GM19467 (cell line): ENCODE data around the gene OPCML.

ENCODE experiments used
- ATAC-seq: cut with Tn5 transposase; IDR thresholded peaks from one replicate; pipeline ENCODE4 v1.9.1; 2021; ENCODE audit warnings: mild to moderate bottlenecking, moderate library complexity; ENCODE audit not compliant: unreplicated experiment

OPCML gene

DNA sequence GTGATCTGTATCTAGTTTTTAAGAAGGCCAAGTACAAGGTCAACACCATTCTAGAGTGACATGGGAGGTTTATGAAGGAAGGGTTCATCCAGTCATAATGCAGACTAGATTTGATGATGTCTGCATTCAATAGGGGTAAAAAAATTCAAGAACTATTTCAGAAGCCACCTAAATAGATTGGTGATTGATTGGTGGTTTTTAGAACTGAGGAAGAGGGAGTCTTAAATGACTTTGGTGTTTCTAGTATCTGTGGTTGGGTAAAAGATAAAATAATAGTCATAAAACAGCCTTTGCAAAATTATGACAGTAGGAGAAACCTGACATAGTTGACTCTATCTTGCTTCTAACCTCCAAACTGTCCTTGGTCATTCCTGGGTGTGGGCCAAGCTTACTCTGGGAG is 114.1 kb downstream of the OPCML start:
- ATAC-seq: no peak

DNA sequence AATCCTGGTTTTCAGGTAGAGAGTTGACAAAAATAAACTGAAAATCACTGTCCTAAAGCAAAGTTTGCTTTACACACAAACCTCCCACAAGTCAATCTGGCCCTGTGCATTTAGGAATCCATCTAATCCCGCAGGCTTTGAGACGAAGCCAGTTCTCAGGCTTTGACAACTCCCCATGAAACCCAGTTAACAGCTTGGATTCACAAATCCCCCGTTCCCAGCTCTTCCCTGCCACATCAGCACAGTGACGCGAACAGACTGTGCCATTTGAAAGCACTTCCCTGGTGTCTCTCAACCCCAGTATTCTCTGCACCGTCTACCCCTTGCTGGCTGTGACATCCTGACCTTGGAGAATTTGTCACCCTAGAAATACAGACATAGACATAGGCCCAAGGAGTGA is 117.8 kb downstream of the OPCML start:
- ATAC-seq: no peak

DNA sequence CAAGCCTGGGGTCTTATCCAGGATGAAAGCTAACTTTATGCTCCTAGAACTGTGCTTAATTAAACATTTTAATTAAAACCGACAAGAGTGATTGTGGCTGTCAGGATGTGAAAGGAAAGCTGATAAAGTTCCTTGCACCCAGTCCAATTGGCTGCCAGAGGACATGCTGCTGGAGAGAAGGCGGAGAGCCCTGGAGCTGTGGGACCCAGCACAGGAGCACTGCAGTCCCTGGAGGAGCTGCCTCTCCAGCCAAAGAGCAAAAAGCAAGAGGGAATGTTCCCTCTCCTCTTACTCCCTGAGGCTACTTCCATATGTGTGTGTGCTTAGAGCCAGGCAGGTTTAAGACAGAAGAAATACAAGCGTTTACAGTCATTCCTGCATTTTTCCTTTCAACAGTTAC is 118.6 kb downstream of the OPCML start:
- no peak for ATAC-seq

DNA sequence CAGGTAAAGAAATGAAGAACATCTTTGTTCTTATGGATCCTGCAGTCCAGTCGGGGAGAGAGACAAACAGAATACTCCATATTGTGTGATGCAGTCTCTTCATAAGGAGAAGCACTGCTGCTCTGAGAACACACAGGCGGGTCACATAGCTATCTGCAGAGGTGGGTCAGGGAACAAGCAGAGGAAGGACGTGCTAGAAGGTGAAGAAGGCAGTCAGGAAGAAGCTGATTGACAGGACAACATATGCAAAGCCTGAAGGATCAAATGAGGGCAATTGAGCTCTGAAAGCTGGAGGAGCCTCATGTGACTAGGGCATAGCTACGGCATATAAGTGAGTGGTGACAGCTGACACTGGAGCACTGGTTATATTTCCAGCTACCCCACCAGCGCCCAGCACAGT is 122.5 kb downstream of the OPCML start:
- no peak for ATAC-seq

DNA sequence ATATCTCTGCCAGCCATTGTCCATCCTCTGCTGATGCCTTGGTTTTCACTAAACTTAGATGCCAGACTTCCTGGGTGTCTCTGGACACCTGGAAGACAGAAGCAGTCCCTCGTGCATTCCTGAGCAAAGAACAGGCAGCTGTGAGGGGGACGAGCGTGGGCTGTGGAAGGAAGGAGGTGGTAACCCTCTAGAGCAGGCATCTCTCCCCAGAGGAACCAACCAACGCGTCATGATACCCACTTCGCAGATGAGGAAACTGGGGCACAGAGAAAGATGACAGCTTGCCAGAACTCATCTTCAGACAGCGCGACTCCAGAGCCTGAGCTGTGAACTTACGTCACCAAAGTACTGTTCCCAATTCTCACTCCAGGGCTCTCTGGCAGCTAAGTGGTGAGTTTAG is 123.4 kb downstream of the OPCML start:
- ATAC-seq: no peak

DNA sequence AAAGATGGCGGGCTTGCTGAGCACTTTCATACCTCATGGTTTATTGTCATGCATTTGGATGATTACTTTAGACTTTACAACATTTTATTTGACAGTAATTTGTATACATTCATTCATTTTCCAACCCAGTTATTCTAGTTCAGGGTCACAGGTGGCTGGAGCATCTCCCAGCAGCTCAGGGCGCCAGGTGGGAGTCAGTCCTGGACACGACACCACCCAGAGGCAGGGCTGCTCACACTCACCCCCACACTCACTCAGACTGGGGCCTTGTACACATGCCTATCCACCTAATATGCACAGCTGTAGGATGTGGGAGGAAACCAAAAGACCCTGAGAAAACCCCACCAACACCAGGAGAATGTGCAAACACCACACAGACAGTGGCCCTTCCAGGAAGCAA is 123.9 kb downstream of the OPCML start:
- no peak for ATAC-seq

DNA sequence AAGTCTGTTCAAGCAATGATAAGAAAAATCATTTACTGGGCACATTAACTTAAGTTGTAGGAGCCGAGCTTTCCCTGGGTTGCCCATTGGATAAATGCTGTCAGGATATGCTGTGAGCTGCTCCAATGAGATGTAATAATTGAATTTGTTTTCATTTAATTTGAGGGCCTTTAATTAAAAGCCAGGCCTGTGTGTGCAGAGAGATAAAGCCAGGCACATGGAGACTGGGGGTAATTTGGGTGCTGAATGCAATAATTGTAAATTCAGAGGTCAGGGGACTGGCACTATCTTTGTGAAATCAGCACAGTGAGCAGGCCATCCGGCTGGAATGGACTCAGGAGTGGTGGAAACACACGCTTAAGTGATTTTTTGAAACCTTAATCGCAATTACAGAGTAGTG is 125.8 kb downstream of the OPCML start:
- ATAC-seq: no peak

DNA sequence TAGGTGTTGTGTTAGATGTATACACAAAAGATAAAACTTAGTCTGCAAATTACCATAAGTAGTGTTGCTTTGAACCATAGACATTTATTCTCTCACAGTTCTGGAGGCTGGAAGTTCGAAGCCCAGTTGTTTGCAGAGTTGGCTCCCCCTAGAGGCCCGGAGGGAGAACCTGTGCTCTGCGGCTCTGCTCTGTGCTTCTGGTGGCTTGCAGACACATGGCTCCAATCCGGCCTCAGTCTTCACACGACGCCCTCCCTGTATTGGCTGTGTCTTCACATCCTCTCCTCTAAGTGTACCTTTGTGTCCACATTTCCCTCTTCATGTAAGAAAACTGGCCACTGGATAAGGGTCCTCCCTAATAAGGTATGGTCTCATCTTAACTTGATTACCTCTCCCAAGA is 128.4 kb downstream of the OPCML start:
- no peak for ATAC-seq

DNA sequence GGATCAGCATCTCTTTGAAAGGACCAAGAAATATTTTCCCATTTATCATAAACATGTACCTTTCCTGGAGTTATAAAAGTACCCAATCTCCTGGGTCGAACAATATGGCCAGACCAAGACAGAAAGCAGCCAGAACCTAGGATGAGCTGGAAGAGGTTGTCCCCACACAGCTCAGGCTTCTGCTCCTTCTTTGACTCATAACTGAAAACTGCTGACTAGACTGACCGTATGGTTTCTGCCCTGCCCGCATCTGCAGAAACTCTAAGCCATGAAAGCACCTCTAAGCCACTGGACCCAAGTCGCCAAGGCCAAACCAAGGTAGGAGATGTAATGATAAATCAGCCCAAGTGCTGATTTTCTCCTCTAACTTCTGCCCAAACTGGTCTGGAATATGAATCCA is 129.8 kb downstream of the OPCML start:
- no peak for ATAC-seq

DNA sequence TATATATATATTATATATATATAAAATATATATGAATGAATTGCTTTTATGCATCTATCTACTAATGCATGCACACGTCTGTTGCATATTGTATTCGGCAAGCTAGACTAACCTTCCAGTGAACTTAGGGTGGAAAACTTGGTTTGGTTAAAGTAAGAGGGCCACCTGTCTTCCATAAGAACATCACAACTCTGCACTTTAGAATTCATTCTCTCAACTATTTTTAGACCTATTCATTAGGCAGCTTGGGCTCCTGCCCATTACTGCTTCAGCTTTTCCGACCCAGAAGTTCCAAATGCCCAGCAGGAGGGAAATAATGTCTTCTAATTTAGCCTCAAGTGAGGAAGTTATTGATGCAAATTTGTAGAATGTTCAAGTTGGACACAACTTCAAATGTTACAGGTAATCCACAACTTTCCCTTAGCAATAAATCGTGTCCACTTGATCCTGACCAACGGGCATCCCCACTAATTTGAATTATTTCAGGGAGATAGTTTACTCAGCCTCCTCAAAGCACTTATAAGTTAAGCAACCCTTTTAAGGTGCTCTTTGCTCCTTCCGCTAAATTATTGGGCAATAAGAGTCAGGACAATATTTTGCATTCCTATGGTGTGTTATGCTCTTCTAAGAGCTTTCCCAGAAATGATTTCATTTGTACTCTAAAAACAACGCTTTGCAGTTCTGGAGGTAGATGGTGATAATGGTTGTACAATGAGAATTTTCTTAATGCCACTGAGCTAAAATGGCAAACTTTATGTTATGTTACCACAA is 132.3 kb downstream of the OPCML start:
- ATAC-seq: no peak

DNA sequence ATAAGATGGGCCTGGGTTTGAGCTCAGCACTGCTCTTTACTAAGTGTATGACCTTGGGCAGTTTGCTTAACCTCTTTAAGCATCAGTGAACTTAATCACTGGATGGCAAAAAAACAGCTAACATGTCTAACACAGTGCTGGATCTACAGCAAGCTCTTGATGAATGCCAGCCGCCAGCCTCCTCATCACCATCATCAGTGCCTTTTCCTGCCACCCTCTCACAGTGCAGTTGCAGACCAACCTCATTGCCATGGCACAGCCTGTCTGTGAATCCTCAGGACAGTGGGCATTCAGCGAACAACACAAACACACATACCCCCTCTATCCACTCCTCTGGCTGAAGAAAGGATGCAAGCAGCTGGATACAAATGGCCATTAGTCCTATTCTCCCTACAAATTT is 133.0 kb downstream of the OPCML start:
- no peak for ATAC-seq

DNA sequence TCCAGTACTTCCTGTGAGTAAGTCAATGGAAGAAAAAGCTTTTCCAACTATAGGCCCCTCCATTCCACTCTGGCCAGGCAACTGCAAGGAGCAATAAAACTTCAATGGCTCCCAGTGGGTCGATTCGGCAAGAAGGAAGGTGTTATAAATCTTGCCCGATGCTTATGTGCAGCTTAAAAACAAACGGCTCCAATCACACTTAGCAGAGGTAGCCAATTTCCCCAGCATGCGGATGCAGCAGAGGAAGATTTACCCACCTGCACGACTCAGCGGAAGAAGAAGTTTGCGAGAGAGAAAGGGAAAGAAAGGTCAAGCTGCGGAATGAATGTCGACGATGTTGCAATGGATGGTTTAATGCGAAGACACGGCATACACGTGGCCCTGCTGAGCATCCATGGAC is 141.5 kb downstream of the OPCML start:
- no peak for ATAC-seq

DNA sequence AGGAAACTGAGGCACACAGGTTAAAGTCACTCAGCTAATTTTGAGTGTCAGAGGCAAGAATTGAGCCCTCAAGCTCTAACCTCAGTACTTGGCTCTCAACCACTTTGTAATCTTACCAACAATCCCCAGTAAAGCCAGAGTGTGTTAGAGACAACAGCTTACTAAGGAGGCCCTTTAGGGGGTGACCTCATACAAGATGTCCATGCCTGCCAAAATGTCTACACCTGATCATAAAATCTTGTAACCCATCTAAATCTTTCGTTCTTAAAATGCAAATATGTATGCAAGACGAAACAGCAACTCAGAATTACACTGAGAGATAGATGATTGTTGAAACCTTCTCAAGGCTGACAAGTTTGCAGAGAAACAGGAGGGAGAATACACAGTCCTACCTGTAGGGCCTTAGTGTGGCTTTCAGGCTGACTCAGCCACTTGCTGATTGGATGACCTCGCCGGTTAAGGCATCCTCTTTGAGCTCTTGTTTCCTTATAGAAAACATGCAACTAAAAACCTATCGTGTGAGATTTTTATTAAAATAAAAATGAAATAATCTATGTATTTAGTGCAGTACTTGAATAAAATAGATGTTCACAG is 143.2 kb downstream of the OPCML start:
- ATAC-seq: no peak

DNA sequence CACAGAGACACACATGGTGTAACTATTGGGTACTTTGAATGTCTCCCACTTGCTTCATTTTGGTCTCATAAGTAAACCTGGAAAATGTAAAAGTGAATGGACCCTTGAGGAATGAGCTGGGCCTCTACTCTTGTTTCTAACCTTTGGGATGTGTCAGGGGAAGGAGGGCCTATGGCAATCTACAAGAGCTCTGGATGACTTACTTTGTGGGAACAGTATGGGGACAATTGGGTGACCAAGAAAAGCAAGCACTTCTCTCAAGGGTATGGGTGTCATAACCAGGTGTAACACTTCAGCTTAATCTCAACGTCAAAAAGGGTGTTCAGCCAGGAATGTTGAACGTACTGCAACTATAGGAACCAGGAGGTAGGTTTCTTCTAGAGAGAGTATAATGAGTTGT is 144.0 kb downstream of the OPCML start:
- ATAC-seq: no peak

DNA sequence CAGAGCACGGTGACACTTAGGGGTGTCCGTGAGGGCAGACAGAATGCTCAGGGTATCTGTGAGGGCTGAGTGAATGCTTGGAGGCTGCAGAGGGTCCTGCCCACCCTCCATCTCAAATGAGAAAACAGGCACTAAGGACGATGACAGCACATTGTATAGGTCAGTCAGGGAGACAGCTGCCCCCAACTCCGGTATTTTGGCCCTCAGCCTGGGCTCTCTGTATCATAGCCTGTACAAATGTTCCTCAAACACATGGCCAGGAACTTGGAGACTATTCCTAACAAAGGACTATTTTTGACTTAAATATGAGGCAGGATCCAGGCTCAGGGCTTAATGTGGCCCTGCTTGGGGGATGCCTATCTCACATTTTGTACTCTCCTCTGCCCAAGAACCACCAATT is 145.4 kb downstream of the OPCML start:
- ATAC-seq: no peak

DNA sequence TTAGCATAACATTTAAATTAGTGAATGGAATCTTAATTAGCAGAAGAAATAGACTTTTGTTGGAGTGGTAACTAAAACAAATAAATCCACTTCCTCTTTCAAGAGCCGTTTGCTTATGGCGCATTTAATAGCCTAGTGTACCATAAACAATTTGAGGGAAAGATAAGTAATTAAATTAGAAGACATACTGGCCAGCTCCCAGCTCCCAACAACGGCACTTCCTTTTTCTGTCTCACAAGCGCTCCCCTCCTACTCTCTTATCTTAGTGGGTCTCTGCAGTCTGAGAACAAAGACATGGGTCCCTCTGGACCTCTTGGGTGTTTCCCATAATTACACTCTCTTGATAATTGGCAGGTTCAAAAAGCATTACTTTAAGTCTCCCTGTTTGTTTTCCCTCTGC is 146.0 kb downstream of the OPCML start:
- no peak for ATAC-seq

DNA sequence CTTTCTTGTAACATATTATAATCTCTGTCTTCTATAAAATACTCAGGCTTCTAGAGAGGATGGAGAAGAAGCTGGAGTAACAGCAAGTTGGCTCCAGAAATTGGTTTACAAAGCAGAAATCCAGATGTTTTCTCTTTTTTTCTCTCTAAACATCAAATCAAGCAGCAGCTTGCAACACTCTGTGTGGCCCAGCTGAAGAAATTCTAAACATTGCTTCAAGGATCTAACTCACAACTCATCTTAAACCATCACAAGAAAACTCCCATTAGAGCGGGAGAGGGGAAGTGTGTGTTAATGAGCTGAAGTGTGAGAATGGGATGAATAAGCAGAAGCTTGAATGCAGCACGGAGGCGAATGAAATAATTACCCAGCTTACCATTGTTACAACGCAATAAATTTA is 146.5 kb downstream of the OPCML start:
- no peak for ATAC-seq

DNA sequence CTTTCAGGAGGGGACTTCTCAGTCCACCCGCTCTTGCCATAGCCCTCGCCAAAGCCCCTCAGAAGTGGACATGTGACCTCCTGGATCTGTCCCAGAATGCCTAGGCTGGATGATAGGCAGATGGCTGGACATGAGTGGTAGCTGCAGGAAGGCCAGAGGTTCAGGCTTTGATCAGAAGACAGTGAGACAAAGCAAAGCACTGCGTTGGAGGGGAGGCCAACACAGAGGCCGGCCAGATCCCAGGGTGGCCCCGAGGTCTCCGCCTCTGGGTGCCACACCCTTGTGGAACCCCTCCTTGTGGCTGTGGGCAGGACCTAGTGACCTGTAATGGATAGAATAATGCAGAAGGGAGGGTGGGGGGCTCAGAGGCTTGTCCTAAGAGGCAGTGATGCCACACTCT is 147.6 kb downstream of the OPCML start:
- ATAC-seq: no peak

DNA sequence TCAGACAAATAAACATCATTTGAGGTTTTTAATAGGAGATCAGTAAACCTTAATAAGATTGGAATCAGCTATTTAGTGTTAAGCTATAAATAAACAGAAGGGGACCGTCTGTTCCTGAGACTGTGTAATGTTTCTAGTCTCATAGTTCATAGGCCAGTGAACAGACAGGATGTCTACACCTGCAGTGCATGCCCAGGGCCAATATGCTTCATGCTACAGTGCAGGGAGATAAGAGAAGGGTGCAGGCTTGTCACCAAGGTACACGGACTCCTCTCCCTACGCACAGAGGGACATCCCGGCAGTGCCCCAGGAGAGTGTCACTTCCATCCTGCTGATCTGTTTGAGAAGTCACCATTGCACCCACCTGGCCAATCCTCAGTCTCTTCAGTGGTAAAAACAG is 148.6 kb downstream of the OPCML start:
- no peak for ATAC-seq

DNA sequence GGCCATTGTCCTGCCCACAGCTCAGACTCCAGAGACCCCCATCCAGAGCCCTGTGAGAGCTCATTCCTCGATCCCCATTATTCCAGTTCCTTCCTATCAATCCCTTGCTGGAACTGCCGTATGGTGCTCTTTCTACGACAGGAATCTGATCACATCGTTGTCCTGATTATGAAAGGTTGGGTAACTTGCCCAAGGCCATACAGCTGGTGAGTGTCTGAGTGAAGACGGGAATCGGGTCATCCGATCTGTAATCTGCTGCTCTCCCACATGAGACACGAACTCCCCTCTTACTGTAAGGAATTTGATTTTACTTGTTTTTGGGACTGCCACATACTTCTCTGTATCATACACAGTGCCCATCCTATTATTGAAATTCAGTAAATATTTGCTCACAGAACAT is 149.1 kb downstream of the OPCML start:
- ATAC-seq: no peak

DNA sequence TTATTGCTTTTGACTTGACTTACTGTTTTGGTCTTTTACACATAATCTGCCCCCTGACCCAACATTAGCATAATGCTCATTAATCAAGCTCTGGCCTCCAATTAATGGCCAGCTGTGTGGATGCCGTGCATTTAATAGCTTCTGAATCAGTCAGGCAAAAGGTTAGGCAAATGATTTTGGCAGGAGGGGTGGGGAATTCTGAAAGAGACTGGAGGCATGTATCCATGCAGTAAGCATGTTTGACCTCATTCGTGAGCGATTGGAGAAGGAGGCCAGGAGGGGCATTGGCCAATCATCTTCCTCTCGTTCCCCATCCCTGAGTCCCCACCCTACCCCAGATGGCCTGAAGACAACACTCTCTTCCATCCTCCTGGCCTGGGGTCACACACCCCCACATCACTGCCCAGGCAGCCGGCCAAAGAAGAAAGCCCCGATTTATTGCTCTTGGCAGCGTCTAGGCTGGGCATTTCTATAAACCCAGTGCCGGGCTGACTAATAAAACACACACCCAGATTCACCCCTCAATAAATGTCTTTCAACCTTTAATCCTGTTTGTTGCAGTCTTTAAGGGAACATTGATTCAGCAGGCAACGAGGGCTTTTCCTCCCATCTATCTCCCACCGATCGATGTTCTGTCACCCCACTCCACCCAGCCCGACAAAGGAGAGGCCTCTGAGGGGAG is 150.0 kb downstream of the OPCML start:
- no peak for ATAC-seq

DNA sequence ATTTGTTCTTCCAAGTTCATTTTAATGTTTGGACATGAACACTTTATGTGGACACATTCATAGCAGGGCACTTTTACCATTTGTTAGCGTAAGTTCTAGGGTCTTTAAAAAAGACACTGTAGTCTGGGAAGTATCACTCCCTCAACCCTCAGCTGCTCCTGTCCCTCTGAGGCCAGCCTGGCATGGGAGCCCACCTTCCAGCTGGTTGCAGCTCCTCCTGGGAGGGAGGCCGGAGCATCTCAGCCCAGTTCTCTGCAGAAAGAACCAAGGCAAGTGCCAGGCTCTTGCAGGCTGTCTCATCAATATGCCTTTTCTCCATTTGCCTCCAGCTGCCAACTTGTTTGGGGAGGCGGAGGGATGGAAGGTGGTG is 150.6 kb downstream of the OPCML start:
- ATAC-seq: no peak

DNA sequence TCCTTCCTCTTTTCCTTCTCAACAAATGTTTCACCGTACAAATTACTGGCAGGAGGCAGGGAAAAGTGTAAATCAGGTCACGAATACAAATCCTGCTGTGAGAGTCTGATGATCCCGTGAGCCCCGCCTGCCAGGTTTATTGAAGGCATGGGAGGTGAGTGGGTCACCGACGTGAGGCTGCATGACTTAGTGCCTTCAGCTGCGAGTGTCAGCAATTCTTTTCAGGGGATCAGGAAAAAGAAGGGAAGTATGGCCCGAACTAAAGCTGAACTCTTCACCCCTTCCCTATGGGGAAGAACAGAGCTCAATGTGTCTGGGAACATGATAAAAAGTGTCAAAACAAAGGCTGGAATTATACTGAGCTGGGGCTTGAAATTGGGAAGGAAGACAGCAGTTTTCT is 166.2 kb downstream of the OPCML start:
- ATAC-seq: no peak
